ENCODE data around the gene FAM47C.
"Not testable (repeated sequence)": the region's sequence is repeated elsewhere in the genome, so short reads cannot be mapped to it uniquely, and the experiment has no call there.

Gene FAM47C

GRCh38 chrX:37008182-37008581, at the start of gene FAM47C:
TSS of gene FAM47C (plus strand) at chrX:37008366. CDS start at chrX:37008411, 45 bp downstream.
- not testable (repeated sequence) for H3K27ac ChIP-seq (ENCODE audit: low read length); H3K4me2 ChIP-seq (ENCODE audit: low read depth, low read length); H3K9ac ChIP-seq (ENCODE audit: low read length); H3K79me2 ChIP-seq (ENCODE audit: low read length); H4K20me1 ChIP-seq (ENCODE audit: insufficient read depth, low read length); H3K27me3 ChIP-seq (replicated peaks; ENCODE audit: insufficient read depth, low read length); H2AFZ ChIP-seq (ENCODE audit: low read length); H3K36me3 ChIP-seq (replicated peaks; ENCODE audit: insufficient read depth, low read length); H3F3A ChIP-seq (ENCODE audit: insufficient read depth, low read length); H3K9me2 ChIP-seq (replicated peaks; ENCODE audit: insufficient read depth, low read length); DNase-seq; H3K4me3 ChIP-seq (ENCODE audit: low read length); H3K9me3 ChIP-seq (replicated peaks; ENCODE audit: insufficient read depth, low read length); H3K4me1 ChIP-seq (ENCODE audit: low read length)

- H3K27me3 ChIP-seq (replicated peaks; ENCODE audit: insufficient read depth, low read length), result no peaks in the 10 kb centered on the region
- H4K20me1 ChIP-seq (ENCODE audit: insufficient read depth, low read length), result no peaks in the 10 kb centered on the region
- H3K27ac ChIP-seq (ENCODE audit: low read length), result no peak overlapping the region
- no peaks in the 10 kb centered on the region for H3K4me1 ChIP-seq (ENCODE audit: low read length)
- no peak overlapping the region for H3K4me2 ChIP-seq (ENCODE audit: low read depth, low read length)
- no peaks in the 10 kb centered on the region for H3F3A ChIP-seq (ENCODE audit: insufficient read depth, low read length)
- H3K9me2 ChIP-seq (replicated peaks; ENCODE audit: insufficient read depth, low read length), result no peaks in the 10 kb centered on the region
- H3K36me3 ChIP-seq (replicated peaks; ENCODE audit: insufficient read depth, low read length), result no peaks in the 10 kb centered on the region
- H3K4me3 ChIP-seq (ENCODE audit: low read length), result no peak overlapping the region
- H3K9me3 ChIP-seq (replicated peaks; ENCODE audit: insufficient read depth, low read length), result no peaks in the 10 kb centered on the region
- TF ChIP-seq EZH2phosphoT487 (IDR thresholded peaks at IDR 0.05; ENCODE audit: low read length), result no peak
- no peak for TF ChIP-seq EZH2 (optimal IDR thresholded peaks at IDR 0.05; ENCODE audit: low read depth, low read length)
- TF ChIP-seq CTCF (IDR thresholded peaks at IDR 0.05; ENCODE audit: low read length), result no peak
- no peak overlapping the region for H2AFZ ChIP-seq (ENCODE audit: low read length)
- no peak for DNase-seq
- no peak overlapping the region for H3K9ac ChIP-seq (ENCODE audit: low read length)
- no peaks in the 10 kb centered on the region for H3K79me2 ChIP-seq (ENCODE audit: low read length)
Measured at GRCh38 chrX:36961590-36961989, 46.6 kb upstream of the FAM47C start.

GRCh38 chrX:36963069-36963808, 44.9 kb upstream of the FAM47C start:
- no peak for TF ChIP-seq CTCF (IDR thresholded peaks at IDR 0.05; ENCODE audit: low read length)
- TF ChIP-seq EZH2 (optimal IDR thresholded peaks at IDR 0.05; ENCODE audit: low read depth, low read length), result no peak
- Histone ChIP-seq H3K79me2 (ENCODE audit: low read length) (no peaks in the 10 kb centered on the region), H2AFZ (ENCODE audit: low read length) (no peak overlapping the region), H3K4me2 (ENCODE audit: low read depth, low read length) (no peak overlapping the region), H3K27ac (ENCODE audit: low read length) (no peak overlapping the region), H3K27me3 (replicated peaks; ENCODE audit: insufficient read depth, low read length) (no peaks in the 10 kb centered on the region), H3K9ac (ENCODE audit: low read length) (no peak overlapping the region), H3F3A (ENCODE audit: insufficient read depth, low read length) (no peaks in the 10 kb centered on the region), H3K36me3 (replicated peaks; ENCODE audit: insufficient read depth, low read length) (no peaks in the 10 kb centered on the region), H3K9me2 (replicated peaks; ENCODE audit: insufficient read depth, low read length) (no peaks in the 10 kb centered on the region), H3K9me3 (replicated peaks; ENCODE audit: insufficient read depth, low read length) (no peaks in the 10 kb centered on the region), H3K4me3 (ENCODE audit: low read length) (no peak overlapping the region), H4K20me1 (ENCODE audit: insufficient read depth, low read length) (no peaks in the 10 kb centered on the region), H3K4me1 (ENCODE audit: low read length) (no peaks in the 10 kb centered on the region)
- DNase-seq, result no peak

- Histone ChIP-seq H2AFZ (ENCODE audit: low read length) (no peak overlapping the region), H3K36me3 (replicated peaks; ENCODE audit: insufficient read depth, low read length) (no peaks in the 10 kb centered on the region), H3K4me2 (ENCODE audit: low read depth, low read length) (no peak overlapping the region), H3K9me3 (replicated peaks; ENCODE audit: insufficient read depth, low read length) (no peaks in the 10 kb centered on the region), H3K27me3 (replicated peaks; ENCODE audit: insufficient read depth, low read length) (no peaks in the 10 kb centered on the region), H3K4me1 (ENCODE audit: low read length) (no peaks in the 10 kb centered on the region), H3K79me2 (ENCODE audit: low read length) (no peaks in the 10 kb centered on the region), H4K20me1 (ENCODE audit: insufficient read depth, low read length) (no peaks in the 10 kb centered on the region), H3K4me3 (ENCODE audit: low read length) (no peak overlapping the region), H3F3A (ENCODE audit: insufficient read depth, low read length) (no peaks in the 10 kb centered on the region), H3K9me2 (replicated peaks; ENCODE audit: insufficient read depth, low read length) (no peaks in the 10 kb centered on the region), H3K9ac (ENCODE audit: low read length) (no peak overlapping the region), H3K27ac (ENCODE audit: low read length) (no peak overlapping the region)
- DNase-seq, result no peak
- TF ChIP-seq EZH2phosphoT487 (IDR thresholded peaks at IDR 0.05; ENCODE audit: low read length) (no peak), EZH2 (optimal IDR thresholded peaks at IDR 0.05; ENCODE audit: low read depth, low read length) (no peak), CTCF (IDR thresholded peaks at IDR 0.05; ENCODE audit: low read length) (no peak)
Measured at GRCh38 chrX:36963852-36964251, 44.3 kb upstream of the FAM47C start.

All from MM.1S (cell line).